ENCODE results near the gene HAND1. TPM values are rescaled to one million over a fixed set of nuclear protein-coding genes. Genes with fewer than 3 reads are reported as not detected.

HAND1 gene
- total and polyA plus RNA-seq, 9 of the 15 experiments (the other 6 are each of a cell fraction or from before 2014, with no cell fraction given): not detected

DNA sequence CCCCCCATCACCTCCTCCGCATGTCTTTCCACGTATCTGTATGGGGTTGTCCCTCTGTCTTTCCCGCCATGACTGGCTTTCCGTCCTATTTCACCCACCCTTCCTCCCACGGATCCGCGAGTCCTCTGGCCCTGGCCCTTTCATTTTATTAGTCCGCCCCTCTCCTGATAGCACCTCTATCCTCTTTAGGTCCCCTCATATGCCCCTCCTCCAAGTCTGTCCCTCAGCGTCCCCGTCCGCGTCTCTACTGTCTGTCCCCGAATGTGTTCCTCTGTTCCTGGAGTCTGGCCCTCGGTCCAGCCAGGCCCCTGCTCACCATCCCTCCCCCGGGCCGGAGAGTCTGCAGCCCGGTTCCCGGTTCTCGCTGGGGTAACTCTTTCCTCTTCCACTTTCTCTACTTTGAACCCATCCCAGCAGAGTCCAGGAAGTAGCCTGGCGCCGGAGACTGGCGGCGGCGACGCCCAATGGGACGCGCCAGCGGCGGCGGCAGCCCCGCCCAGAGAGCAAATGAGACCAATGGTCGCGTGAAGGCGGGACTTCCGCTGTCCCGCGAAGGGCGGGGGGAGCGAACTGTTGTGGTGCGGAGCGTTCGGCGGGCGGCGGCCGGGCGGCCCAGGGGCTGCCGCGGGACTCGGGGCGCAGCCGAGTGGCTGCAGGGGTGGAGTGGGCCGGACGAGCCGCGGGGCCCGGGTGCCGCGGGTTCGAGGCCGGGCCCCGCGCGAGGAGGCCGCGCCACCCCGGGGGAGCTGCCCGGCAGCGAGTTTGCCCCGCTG lies 32.4 kb downstream of the HAND1 start, which contains the start of gene SAP30L (continued):
- TF ChIP-seq ZHX1 (conservative IDR thresholded peaks at IDR 0.05; ENCODE audit: low read length) (no peak), TOE1 (IDR thresholded peaks at IDR 0.05; ENCODE audit: borderline replicate concordance) (no peak), TOE1 (CRISPR knock-in tag; IDR thresholded peaks at IDR 0.05; ENCODE audit: borderline replicate concordance, low read depth) (no peak), RBM39 (optimal IDR thresholded peaks at IDR 0.05; ENCODE audit: low read depth, low read length) (no peak), TAF1 (IDR thresholded peaks at IDR 0.05; ENCODE audit: control insufficient read depth, extremely low read depth, insufficient read depth, low read length, severe bottlenecking) (peak; percentile 48), SIN3B (IDR thresholded peaks at IDR 0.05; ENCODE audit: low read depth) (peak; percentile 39; the same call in 1 of the 2 replicates), BRD9 (IDR thresholded peaks at IDR 0.05; ENCODE audit: low read depth, partially characterized antibody) (no peak), SRSF7 (optimal IDR thresholded peaks at IDR 0.05; ENCODE audit: low read depth, low read length) (no peak), CTCFL (IDR thresholded peaks at IDR 0.05; ENCODE audit: borderline replicate concordance, insufficient read depth, low read depth, low read length, poor library complexity, severe bottlenecking) (no peak), FOXA3 (CRISPR knock-in tag; conservative IDR thresholded peaks at IDR 0.05 in 1 of 2, IDR thresholded peaks at IDR 0.05 in 1 of 2) (no peak), ZNF717 (CRISPR knock-in tag; IDR thresholded peaks at IDR 0.05) (no peak), MAFF (IDR thresholded peaks at IDR 0.05; ENCODE audit: low read length) (no peak), LEF1 (IDR thresholded peaks at IDR 0.05) (no peak), ZBTB26 (CRISPR knock-in tag; IDR thresholded peaks at IDR 0.05) (no peak), ZNF436 (CRISPR knock-in tag; IDR thresholded peaks at IDR 0.05) (no peak), KDM2B (CRISPR knock-in tag; IDR thresholded peaks at IDR 0.05) (no peak), ZNF3 (CRISPR knock-in tag; IDR thresholded peaks at IDR 0.05) (no peak)
- TF ChIP-seq, protein P1, sequence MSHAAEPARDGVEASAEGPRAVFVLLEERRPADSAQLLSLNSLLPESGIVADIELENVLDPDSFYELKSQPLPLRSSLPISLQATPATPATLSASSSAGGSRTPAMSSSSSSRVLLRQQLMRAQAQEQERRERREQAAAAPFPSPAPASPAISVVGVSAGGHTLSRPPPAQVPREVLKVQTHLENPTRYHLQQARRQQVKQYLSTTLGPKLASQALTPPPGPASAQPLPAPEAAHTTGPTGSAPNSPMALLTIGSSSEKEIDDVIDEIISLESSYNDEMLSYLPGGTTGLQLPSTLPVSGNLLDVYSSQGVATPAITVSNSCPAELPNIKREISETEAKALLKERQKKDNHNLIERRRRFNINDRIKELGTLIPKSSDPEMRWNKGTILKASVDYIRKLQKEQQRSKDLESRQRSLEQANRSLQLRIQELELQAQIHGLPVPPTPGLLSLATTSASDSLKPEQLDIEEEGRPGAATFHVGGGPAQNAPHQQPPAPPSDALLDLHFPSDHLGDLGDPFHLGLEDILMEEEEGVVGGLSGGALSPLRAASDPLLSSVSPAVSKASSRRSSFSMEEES (CRISPR knock-in tag; IDR thresholded peaks at IDR 0.05): no peak
- TF ChIP-seq, protein P2, sequence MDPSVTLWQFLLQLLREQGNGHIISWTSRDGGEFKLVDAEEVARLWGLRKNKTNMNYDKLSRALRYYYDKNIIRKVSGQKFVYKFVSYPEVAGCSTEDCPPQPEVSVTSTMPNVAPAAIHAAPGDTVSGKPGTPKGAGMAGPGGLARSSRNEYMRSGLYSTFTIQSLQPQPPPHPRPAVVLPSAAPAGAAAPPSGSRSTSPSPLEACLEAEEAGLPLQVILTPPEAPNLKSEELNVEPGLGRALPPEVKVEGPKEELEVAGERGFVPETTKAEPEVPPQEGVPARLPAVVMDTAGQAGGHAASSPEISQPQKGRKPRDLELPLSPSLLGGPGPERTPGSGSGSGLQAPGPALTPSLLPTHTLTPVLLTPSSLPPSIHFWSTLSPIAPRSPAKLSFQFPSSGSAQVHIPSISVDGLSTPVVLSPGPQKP (CRISPR knock-in tag; IDR thresholded peaks at IDR 0.05): no peak
